Stomach smooth muscle (tissue), 2 donors: Measurements from ENCODE around the gene CFAP77.

Experiments used
- H3K27ac ChIP-seq: one replicate; pipeline ENCODE4 v1.7.0; 2013; ENCODE audit warnings: mild to moderate bottlenecking, low read length, inconsistent platforms
- H3K27me3 ChIP-seq, 2 donors: one replicate each; pipeline ENCODE4 v1.7.0; 2013; ENCODE audit warnings: low read length in 2 of 2; ENCODE audit not compliant: insufficient read depth in 2 of 2, control insufficient read depth in 1 of 2
- H3K36me3 ChIP-seq, 2 donors: one replicate each; pipeline ENCODE4 v1.7.0; 2013; ENCODE audit warnings: low read length in 2 of 2; ENCODE audit not compliant: control insufficient read depth in 2 of 2, insufficient read depth in 2 of 2
- H3K4me1 ChIP-seq: one replicate; pipeline ENCODE4 v1.7.0; 2013; ENCODE audit warnings: low read length; ENCODE audit not compliant: control insufficient read depth, insufficient read depth
- H3K4me3 ChIP-seq, 2 donors: one replicate each; pipeline ENCODE4 v1.7.0; 2013; ENCODE audit warnings: low read length in 2 of 2
- H3K9ac ChIP-seq, 2 donors: one replicate each; pipeline ENCODE4 v1.7.0; 2013; ENCODE audit warnings: low read length in 2 of 2, mild to moderate bottlenecking in 1 of 2
- H3K9me3 ChIP-seq, 2 donors: one replicate each; pipeline ENCODE4 v1.7.0; 2013; ENCODE audit warnings: low read length in 2 of 2; ENCODE audit not compliant: control insufficient read depth in 2 of 2
- donor health status: healthy.
- donor health status: Pancreatic carcinoma.

Gene CFAP77

DNA sequence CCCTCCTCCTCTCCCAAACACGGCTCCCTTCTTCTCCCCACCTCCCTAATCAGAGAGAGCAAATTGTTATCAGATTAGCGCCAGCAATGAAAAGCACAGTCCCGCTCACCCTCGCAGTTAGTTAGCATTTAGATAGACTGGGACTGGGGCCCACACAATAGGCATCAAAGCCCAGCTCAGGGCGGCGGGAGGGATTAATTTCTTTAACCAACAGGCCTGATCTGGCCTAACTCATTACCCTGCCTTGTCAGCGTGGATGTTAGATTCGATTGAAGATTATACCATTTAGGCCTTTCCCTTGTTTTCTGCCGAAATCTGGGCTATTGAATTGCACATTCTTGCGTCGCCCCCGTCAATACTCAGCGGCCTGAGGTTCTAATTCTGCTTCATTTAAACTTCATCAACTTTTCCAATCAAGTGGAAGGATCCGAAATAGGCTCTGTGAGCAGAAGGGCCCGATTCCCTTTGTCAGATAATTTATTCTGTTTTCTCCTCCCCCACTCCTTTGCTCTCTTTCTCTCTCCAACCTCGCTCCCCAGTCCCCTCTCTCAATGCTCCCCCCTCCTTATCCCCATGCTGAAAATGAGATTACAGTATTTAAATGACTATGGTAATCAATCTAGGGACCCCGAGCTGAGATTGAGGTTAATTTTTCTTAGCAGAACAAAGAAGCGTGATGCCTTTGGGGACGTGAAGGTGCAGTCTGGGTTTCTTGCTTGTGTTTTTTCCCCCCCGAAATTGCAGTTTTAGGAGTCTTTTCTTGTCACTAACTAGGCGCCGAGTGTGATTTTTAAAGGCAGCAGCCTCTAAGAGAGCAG is 15.1 kb downstream of the CFAP77 start:
- H3K36me3 ChIP-seq = no peaks in the 10 kb centered on the region
- H3K4me3 ChIP-seq = no peak overlapping the region
- peaks cover 0 to 6% of the 10 kb centered on the region in 2 donors for H3K9me3 ChIP-seq
- no peak overlapping the region for H3K9ac ChIP-seq
- H3K4me1 ChIP-seq = no peaks in the 10 kb centered on the region
- H3K27ac ChIP-seq = no peak overlapping the region
- H3K27me3 ChIP-seq = peaks cover 30 to 40% of the 10 kb centered on the region in 2 donors

DNA sequence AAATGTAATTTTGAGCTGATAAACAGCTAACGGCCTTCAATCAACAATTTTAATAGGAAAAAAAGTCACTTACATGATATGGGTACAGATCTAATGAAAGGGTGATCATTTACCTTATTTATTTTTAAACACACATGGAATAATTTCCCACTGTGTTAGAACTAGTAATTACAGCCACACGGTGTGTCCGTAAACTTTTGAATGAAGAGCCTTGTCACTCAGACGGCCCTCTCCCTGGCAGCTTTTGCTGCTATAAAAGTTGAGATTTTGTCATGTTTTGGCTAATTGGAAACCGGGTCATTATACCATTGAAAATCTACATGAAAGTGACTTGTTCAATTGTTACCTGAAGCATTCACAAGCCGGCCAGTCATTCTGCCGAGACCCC is 15.7 kb downstream of the CFAP77 start:
- Histone ChIP-seq H3K9me3 (peaks cover 0 to 6% of the 10 kb centered on the region in 2 donors), H3K36me3 (no peaks in the 10 kb centered on the region), H3K27ac (no peak overlapping the region), H3K4me3 (no peak overlapping the region), H3K4me1 (no peaks in the 10 kb centered on the region), H3K9ac (no peak overlapping the region), H3K27me3 (peaks cover 30 to 39% of the 10 kb centered on the region in 2 donors)

DNA sequence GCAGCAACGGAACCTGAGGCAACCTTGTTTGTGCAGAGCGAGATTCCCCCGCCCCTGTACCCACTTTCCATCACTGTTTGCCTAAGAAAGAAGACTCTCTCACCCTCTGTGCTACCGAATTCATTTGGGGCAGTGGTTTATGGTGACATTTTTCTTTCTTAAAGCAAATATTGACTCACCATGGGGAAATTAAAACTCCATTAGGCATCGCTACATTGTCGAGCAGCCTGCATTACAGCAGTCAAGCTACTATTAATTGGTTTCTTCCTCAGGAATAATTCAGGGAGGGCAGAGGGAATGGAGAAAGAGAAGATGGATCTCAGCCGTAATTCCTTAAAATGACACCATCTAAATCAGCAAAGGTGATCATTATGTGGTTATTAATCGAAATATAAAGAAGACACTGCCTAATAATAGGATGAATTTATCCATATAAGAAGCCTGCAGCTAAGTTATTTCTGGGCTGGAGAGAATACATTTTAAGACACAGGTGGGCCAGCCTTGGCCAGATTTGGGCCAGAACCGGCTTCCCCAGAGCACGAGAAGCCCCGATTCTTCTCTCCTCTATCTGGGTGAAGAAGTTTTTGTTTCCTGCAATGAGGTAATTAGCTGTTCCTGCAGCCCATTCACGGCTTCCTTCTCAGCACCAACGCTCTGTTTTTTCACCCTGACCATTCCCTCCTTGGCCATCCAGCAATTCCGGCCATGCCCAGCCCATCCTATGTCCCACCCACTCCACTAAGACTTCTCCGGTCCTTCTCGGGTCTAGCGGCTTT is 16.8 kb downstream of the CFAP77 start:
- Histone ChIP-seq H3K4me3 (no peak overlapping the region), H3K9ac (no peak overlapping the region), H3K4me1 (no peaks in the 10 kb centered on the region), H3K27ac (no peak overlapping the region), H3K27me3 (peaks cover 25 to 34% of the 10 kb centered on the region in 2 donors), H3K36me3 (no peaks in the 10 kb centered on the region), H3K9me3 (peaks cover 0 to 6% of the 10 kb centered on the region in 2 donors)

DNA sequence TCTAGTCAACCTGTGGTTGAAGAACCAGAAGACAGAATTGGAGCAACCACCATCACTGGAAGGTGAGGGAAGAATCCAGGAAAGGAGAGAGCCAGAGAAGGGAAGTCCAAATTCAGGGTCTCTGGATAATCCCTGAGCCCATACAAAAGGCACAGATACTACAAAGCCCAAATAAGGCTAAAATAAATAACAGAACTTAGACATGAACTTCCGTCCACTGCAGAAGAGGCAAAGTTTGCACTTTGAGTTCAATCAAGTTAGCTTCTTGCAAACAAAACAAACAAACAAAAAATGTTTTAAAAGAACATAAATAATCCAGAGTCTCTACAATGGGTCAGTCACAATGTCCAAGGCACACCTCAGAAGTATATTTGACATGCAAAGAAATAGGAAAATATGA is 21.0 kb downstream of the CFAP77 start:
- no peak overlapping the region for H3K9ac ChIP-seq
- no peaks in the 10 kb centered on the region for H3K36me3 ChIP-seq
- H3K9me3 ChIP-seq = no peaks in the 10 kb centered on the region
- no peak overlapping the region for H3K4me3 ChIP-seq
- no peaks in the 10 kb centered on the region for H3K4me1 ChIP-seq
- H3K27ac ChIP-seq = no peak overlapping the region
- peaks cover 12 to 22% of the 10 kb centered on the region in 2 donors for H3K27me3 ChIP-seq

DNA sequence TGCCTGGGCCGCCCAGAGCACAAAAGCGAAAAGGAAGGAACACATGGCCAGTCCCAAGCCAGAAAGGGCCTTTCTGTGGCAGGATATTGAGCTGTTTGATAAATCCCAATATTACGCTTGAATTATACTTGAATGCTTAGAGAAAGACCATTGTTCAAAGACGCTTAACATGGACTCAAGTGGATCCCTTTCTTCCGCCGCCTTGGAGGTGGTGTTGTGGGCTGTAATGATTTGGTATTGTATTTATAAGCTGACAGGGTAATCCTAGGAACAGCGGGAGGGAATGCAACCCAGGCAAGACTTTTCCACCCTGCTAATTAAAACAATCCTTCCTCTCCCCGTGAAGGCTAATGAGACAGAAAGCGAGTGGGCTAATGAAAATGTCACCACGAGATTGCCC is 24.9 kb downstream of the CFAP77 start:
- H3K36me3 ChIP-seq = no peaks in the 10 kb centered on the region
- H3K9me3 ChIP-seq = no peaks in the 10 kb centered on the region
- H3K9ac ChIP-seq = no peak overlapping the region
- no peak overlapping the region for H3K27ac ChIP-seq
- peaks cover 2 to 17% of the 10 kb centered on the region in 2 donors for H3K27me3 ChIP-seq
- no peak overlapping the region for H3K4me3 ChIP-seq
- H3K4me1 ChIP-seq = no peaks in the 10 kb centered on the region

DNA sequence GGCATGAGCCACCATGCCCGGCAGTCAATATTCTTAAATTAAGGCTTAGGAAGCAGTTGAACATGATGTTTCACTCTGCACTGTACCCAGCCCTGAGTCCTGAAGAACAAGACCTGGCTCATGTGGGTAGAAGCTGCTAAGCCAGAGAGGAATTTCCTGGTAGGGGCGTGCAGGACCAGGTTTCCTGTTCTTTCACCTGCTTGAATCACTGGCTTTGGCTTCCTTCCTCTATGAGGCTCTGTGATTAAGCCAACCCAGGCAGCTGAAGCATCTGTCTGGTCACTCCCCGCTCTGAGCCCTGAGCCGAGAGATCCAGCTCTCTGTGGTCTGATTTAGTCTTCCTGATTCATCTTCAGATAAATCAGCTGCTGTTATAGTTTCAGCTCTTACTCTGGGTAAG is 29.1 kb downstream of the CFAP77 start:
- H3K9ac ChIP-seq = no peak overlapping the region
- H3K9me3 ChIP-seq = no peaks in the 10 kb centered on the region
- peaks cover 14 to 27% of the 10 kb centered on the region in 2 donors for H3K27me3 ChIP-seq
- H3K4me1 ChIP-seq = no peaks in the 10 kb centered on the region
- no peak overlapping the region for H3K27ac ChIP-seq
- no peaks in the 10 kb centered on the region for H3K36me3 ChIP-seq
- no peak overlapping the region for H3K4me3 ChIP-seq

DNA sequence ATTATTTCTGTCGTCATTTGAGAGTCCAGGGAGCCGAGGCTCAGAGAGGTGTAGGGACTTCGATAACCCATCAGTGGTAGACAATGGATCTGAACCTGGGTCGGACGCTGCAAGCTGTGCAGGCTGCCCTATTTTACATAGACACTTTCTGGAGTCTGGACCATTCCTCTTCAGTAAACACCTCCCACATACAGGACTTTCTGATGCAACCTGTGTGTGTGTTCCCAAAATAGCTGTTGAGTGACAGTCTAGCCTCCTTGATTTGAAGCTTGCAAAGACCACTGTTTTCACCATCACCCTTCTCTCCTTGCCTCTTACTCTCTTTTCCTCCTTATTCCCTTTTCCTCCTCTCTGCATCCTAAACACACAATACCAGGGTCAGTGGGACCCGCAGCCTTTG is 30.7 kb downstream of the CFAP77 start:
- H3K9ac ChIP-seq = no peak overlapping the region
- H3K27me3 ChIP-seq = peaks cover 14 to 23% of the 10 kb centered on the region in 2 donors
- H3K36me3 ChIP-seq = no peaks in the 10 kb centered on the region
- H3K27ac ChIP-seq = no peak overlapping the region
- H3K4me3 ChIP-seq = no peak overlapping the region
- no peaks in the 10 kb centered on the region for H3K9me3 ChIP-seq
- no peaks in the 10 kb centered on the region for H3K4me1 ChIP-seq

DNA sequence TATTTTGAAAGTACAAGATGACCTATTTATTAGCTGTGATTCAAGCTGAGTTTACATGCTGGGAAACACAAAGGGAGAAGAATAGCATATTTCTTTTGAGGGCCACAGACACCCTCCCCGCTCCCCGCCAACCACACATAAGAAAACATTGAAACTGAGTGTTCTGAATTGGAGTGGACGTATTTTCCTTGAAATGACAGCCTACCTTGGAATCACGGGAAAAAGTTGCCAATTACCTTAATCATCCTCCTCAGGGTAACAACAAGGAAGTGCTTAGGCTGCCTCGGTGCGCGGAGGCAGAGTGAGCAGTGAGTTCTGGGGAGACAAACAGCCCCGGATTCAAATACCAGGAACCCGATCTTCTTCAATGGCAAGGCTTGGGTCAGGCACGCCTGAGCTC is 31.4 kb downstream of the CFAP77 start:
- no peak overlapping the region for H3K4me3 ChIP-seq
- H3K27ac ChIP-seq = no peak overlapping the region
- H3K9ac ChIP-seq = no peak overlapping the region
- no peaks in the 10 kb centered on the region for H3K36me3 ChIP-seq
- H3K27me3 ChIP-seq = peaks cover 14 to 21% of the 10 kb centered on the region in 2 donors
- no peaks in the 10 kb centered on the region for H3K4me1 ChIP-seq
- H3K9me3 ChIP-seq = no peaks in the 10 kb centered on the region

DNA sequence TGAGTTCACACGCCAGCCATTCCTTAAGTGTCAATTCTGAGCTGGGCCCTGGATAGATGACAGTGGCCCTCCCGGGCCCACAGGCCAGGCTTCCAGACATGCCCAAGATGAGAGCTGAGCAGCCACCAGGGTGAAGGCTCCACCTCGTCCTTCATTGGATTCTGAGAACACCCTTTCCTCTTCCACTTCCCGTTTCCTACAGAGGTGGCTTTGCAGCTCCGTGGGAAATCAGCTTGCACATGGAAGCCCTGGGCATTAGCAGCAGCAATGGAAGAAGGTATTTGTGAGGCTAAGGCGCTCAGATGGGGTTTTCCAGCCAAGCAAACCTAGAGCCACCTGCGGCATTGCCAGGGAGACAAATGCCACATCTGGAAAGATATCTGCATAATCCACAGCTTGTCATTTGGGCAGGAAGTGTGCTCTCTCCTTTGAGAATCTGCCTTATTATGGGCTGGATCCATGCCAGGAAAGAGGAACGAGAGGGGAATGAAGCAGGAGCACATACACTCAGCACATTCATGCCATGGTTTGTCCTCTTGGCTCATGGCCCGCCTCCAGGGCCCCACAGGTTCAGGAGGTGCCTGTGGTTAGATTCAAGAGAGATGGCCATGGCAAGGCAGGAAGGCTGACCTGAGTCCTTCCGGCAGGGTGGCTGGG is 34.1 kb downstream of the CFAP77 start:
- no peak overlapping the region for H3K27ac ChIP-seq
- H3K9ac ChIP-seq = no peak overlapping the region
- H3K4me1 ChIP-seq = no peaks in the 10 kb centered on the region
- no peak overlapping the region for H3K4me3 ChIP-seq
- H3K36me3 ChIP-seq = no peaks in the 10 kb centered on the region
- peaks cover 14 to 19% of the 10 kb centered on the region in 2 donors for H3K27me3 ChIP-seq
- H3K9me3 ChIP-seq = no peaks in the 10 kb centered on the region

DNA sequence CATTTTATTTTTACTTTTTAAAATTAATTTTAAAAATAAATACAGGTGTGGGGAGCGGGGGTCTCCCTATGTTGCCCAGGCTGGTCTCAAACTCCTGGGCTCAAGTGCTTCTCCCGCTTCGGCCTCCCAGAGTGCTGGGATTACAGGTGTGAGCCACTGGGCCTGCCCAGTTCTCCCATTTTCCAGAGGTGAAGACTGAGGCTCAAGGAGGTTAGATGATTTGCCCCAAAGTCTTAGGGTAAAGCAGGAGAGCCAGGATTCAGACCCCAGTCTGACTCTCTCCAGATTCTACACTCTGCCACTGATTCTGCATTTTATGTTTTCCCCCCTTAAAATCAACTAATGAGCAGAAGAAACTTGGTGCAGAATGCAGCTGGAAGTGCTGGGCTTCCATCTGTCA is 36.9 kb downstream of the CFAP77 start:
- no peak overlapping the region for H3K4me3 ChIP-seq

More for the DNA sequence above, 36.9 kb downstream of the CFAP77 start:
- Histone ChIP-seq H3K36me3 (no peaks in the 10 kb centered on the region), H3K9ac (no peak overlapping the region), H3K4me1 (no peaks in the 10 kb centered on the region), H3K27ac (no peak overlapping the region), H3K27me3 (peaks cover 9 to 11% of the 10 kb centered on the region in 2 donors), H3K9me3 (no peaks in the 10 kb centered on the region)
